Endothelial cell of umbilical vein (primary cell): ENCODE results near the gene NTSR1. TPM values are rescaled to one million over a fixed set of nuclear protein-coding genes. Genes with fewer than 3 reads are reported as not detected.

Experiments
- BruUV-seq: library from RNA; stranded (reverse); fragments of 400-500 nt; replicated peaks from 2 replicates; lab custom pipeline; 2021; lab: Mats Ljungman, UMichigan
- CTCF ChIA-PET: fragments of 300-600, 350-600 bp; sonication (Branson Sonifier 250); formaldehyde crosslinking; loops from one replicate; lab custom pipeline; 2021; ENCODE audit warnings: antibody characterized with exemption, inconsistent platforms; lab: Charles Lee
- POLR2A ChIA-PET: fragments of 300-600, 350-600 bp; sonication (Branson Sonifier 250); formaldehyde crosslinking; loops from one replicate; lab custom pipeline; 2021; ENCODE audit warnings: antibody characterized with exemption, inconsistent platforms; lab: Charles Lee
- DNase-seq: peaks from one replicate; pipeline ENCODE4 v3.0.0-alpha.2; 2011; ENCODE audit warnings: low read depth, low spot score
- FAIRE-seq: peaks from 2 replicates; lab custom pipeline; 2011; peaks lifted over from hg19 to GRCh38; lab: Jason Lieb, UNC
- H2AFZ ChIP-seq: 2 replicates; pipeline ENCODE4 v1.6.0; 2012; ENCODE audit warnings: low read depth, low read length, control low read depth, inconsistent platforms
- H3K27ac ChIP-seq: 2 replicates; pipeline ENCODE4 v1.5.1; 2011; ENCODE audit warnings: low read depth, mild to moderate bottlenecking, control low read depth, low read length, moderate library complexity; ENCODE audit not compliant: insufficient read depth
- H3K27me3 ChIP-seq, 2 experiments: 2 replicates each; pipeline versions ENCODE4 v1.6.0 to v1.6.1; 2011; ENCODE audit warnings: low read length in 2 of 2, mixed read lengths in 1 of 2; ENCODE audit not compliant: control insufficient read depth in 2 of 2, insufficient read depth in 2 of 2
- H3K36me3 ChIP-seq, 2 experiments: 2 replicates in 1 of 2; 3 replicates in 1 of 2; pipeline ENCODE4 v1.5.1; 2011; ENCODE audit warnings: low read length in 2 of 2, mild to moderate bottlenecking in 1 of 2, moderate library complexity in 1 of 2; ENCODE audit not compliant: control insufficient read depth in 2 of 2, insufficient read depth in 2 of 2; ENCODE audit errors: extremely low read depth in 1 of 2
- H3K4me1 ChIP-seq: 3 replicates; pipeline ENCODE4 v1.5.1; 2011; ENCODE audit warnings: mild to moderate bottlenecking, low read length; ENCODE audit not compliant: control insufficient read depth, insufficient read depth; ENCODE audit errors: extremely low read depth
- H3K4me2 ChIP-seq: 2 replicates; pipeline ENCODE4 v1.6.1; 2011; ENCODE audit warnings: low read length, control low read depth, mixed read lengths; ENCODE audit not compliant: insufficient read depth
- H3K4me3 ChIP-seq, 3 experiments: fragments of 200-600 bp in 1 of 3; sonication (generic), shearing (Covaris generic) in 1 of 3; replicated peaks in 1 of 3; 2 replicates each; pipeline ENCODE4 v1.5.1; 2011 to 2016; ENCODE audit warnings: control low read depth in 3 of 3, low read length in 3 of 3, mild to moderate bottlenecking in 2 of 3, inconsistent platforms in 1 of 3, low read depth in 1 of 3, moderate library complexity in 1 of 3; ENCODE audit not compliant: insufficient read depth in 1 of 3
- H3K79me2 ChIP-seq: 2 replicates; pipeline ENCODE4 v1.6.0; 2012; ENCODE audit warnings: low read length, inconsistent platforms; ENCODE audit not compliant: control insufficient read depth, insufficient read depth
- H3K9ac ChIP-seq: replicated peaks from 2 replicates; pipeline ENCODE3; 2011; ENCODE audit warnings: low read length, control low read depth; ENCODE audit not compliant: insufficient read depth; ENCODE audit errors: extremely low read depth
- H3K9me1 ChIP-seq: replicated peaks from 3 replicates; pipeline ENCODE4 v1.6.0; 2011; ENCODE audit warnings: mild to moderate bottlenecking, low read length; ENCODE audit not compliant: control insufficient read depth, insufficient read depth; ENCODE audit errors: extremely low read depth
- H3K9me3 ChIP-seq: replicated peaks from 2 replicates; pipeline ENCODE4 v1.5.1; 2012; ENCODE audit warnings: low read length, inconsistent platforms; ENCODE audit not compliant: control insufficient read depth, insufficient read depth
- H4K20me1 ChIP-seq: replicated peaks from 2 replicates; pipeline ENCODE3; 2011; ENCODE audit warnings: mild to moderate bottlenecking, low read length; ENCODE audit not compliant: control insufficient read depth, insufficient read depth; ENCODE audit errors: extremely low read depth
- EZH2 ChIP-seq: IDR thresholded peaks from 2 replicates; pipeline ENCODE4 v1.6.1; 2012; ENCODE audit warnings: borderline replicate concordance, low read depth, mild to moderate bottlenecking, moderate library complexity, low read length, inconsistent platforms; ENCODE audit not compliant: severe bottlenecking
- FOS ChIP-seq: IDR thresholded peaks from 2 replicates; pipeline ENCODE4 v1.6.1; 2011; ENCODE audit warnings: mild to moderate bottlenecking, low read length, moderate library complexity, borderline replicate concordance; ENCODE audit not compliant: insufficient read depth
- GATA2 ChIP-seq: IDR thresholded peaks from 2 replicates; pipeline ENCODE4 v1.7.0; 2011; ENCODE audit warnings: low read depth, mild to moderate bottlenecking, moderate library complexity, mixed read lengths, low read length; ENCODE audit not compliant: insufficient read length, insufficient read depth
- JUN ChIP-seq: IDR thresholded peaks from 2 replicates; pipeline ENCODE4 v1.6.1; 2011; ENCODE audit warnings: borderline replicate concordance, low read depth; ENCODE audit not compliant: insufficient read length, insufficient read depth
- MYC ChIP-seq: IDR thresholded peaks from one replicate; pipeline ENCODE4 v1.6.1; 2011; ENCODE audit warnings: mild to moderate bottlenecking, low read depth, low read length
- POLR2A ChIP-seq: IDR thresholded peaks from 2 replicates; pipeline ENCODE4 v1.6.1; 2012; ENCODE audit warnings: low read depth, mild to moderate bottlenecking, control low read depth, low read length
- POLR2AphosphoS5 ChIP-seq: IDR thresholded peaks from 2 replicates; pipeline ENCODE4 v1.6.1; 2012; ENCODE audit warnings: low read depth, mild to moderate bottlenecking, control low read depth, low read length, moderate library complexity; ENCODE audit not compliant: insufficient read depth
- dilution Hi-C: fragments of 300-500 bp; cut with MboI; formaldehyde crosslinking; loops from one replicate; pipeline ENCODE4 v1.15.0; 2019; ENCODE audit warnings: low sequenced_read_pairs; ENCODE audit not compliant: extremely low pct_ligation_motif_present
- intact Hi-C: fragments of 100-400 bp; cut with micrococcal nuclease; formaldehyde crosslinking; loops from one replicate; pipeline ENCODE4 v1.10.0; 2022
- polyA plus RNA-seq, 4 experiments: library from polyadenylated mRNA; depleted of rRNA in 3 of 4; stranded (reverse) in 3 of 4; unstranded in 1 of 4; fragments of >200 nt; gene quantifications; 2 replicates each; pipeline versions ENCODE4 v1.2.1 to v1.2.3, GENCODE V29; 2011 to 2012; ENCODE audit warnings: missing spikeins in 1 of 4
- total RNA-seq: library from RNA; stranded (reverse); gene quantifications from 2 replicates; pipeline ENCODE4 v1.2.3, GENCODE V29; 2021
- TF ChIP-seq, protein P1 (sequence below): IDR thresholded peaks from 2 replicates; pipeline ENCODE4 v1.6.1; 2011; ENCODE audit not compliant: insufficient read depth, insufficient read length
- TF ChIP-seq, protein P2 (sequence below), 2 donors: IDR thresholded peaks; 1 replicate in 1 of 2; 2 replicates in 1 of 2; pipeline ENCODE4 v1.5.1; 2011; ENCODE audit warnings: low read length in 2 of 2, mild to moderate bottlenecking in 2 of 2, moderate library complexity in 2 of 2, control low read depth in 1 of 2, inconsistent platforms in 1 of 2, low read depth in 1 of 2; ENCODE audit not compliant: insufficient read depth in 1 of 2; ENCODE audit errors: extremely low read depth in 1 of 2

Gene NTSR1
- total and polyA plus RNA-seq, 2 donors (not counting 3 experiments of a cell fraction or from before 2014, with no cell fraction given) = 0.14 to 2.1 TPM

- Histone ChIP-seq H3K27me3 (no peaks in the 10 kb centered on the region), H3K36me3 (no peaks in the 10 kb centered on the region), H4K20me1 (no peaks in the 10 kb centered on the region), H3K9me3 (no peaks in the 10 kb centered on the region), H2AFZ (no peak overlapping the region), H3K4me3 (no peak overlapping the region), H3K79me2 (no peaks in the 10 kb centered on the region), H3K4me1 (peaks cover 6% of the 10 kb centered on the region), H3K9ac (no peak overlapping the region), H3K4me2 (no peak overlapping the region), H3K27ac (no peak overlapping the region), H3K9me1 (no peaks in the 10 kb centered on the region)
- CTCF ChIA-PET = no interaction called here
- DNase-seq = no peak
- TF ChIP-seq JUN (no peak), EZH2 (no peak), POLR2A (no peak), POLR2AphosphoS5 (no peak), MYC (no peak), FOS (no peak), GATA2 (no peak)
- TF ChIP-seq, protein P1, sequence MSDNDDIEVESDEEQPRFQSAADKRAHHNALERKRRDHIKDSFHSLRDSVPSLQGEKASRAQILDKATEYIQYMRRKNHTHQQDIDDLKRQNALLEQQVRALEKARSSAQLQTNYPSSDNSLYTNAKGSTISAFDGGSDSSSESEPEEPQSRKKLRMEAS = no peak
- TF ChIP-seq, protein P2, sequence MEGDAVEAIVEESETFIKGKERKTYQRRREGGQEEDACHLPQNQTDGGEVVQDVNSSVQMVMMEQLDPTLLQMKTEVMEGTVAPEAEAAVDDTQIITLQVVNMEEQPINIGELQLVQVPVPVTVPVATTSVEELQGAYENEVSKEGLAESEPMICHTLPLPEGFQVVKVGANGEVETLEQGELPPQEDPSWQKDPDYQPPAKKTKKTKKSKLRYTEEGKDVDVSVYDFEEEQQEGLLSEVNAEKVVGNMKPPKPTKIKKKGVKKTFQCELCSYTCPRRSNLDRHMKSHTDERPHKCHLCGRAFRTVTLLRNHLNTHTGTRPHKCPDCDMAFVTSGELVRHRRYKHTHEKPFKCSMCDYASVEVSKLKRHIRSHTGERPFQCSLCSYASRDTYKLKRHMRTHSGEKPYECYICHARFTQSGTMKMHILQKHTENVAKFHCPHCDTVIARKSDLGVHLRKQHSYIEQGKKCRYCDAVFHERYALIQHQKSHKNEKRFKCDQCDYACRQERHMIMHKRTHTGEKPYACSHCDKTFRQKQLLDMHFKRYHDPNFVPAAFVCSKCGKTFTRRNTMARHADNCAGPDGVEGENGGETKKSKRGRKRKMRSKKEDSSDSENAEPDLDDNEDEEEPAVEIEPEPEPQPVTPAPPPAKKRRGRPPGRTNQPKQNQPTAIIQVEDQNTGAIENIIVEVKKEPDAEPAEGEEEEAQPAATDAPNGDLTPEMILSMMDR (IDR thresholded peaks at IDR 0.05; ENCODE audit: extremely low read depth in 1 of 2, insufficient read depth in 1 of 2, low read depth in 1 of 2, low read length in 2 of 2) = no peak
- dilution Hi-C loops (no loop called here), intact Hi-C loops (no loop called here)
- BruUV-seq = no TSS peak
- FAIRE-seq = no peak
- POLR2A ChIA-PET = no interaction called here
These were observed 69.4 kb downstream of the NTSR1 start for GRCh38 chr20:62778058-62778457.
